WTC11 (cell line): Measurements from ENCODE around the gene ERC1. TPM values are rescaled to one million over a fixed set of nuclear protein-coding genes. Genes with fewer than 3 reads are reported as not detected.

Source experiments
- ATAC-seq: fragments of 200-7000 bp; cut with Tn5 transposase; 2 replicates; pipeline ENCODE4 v1.10.0; 2021; ENCODE audit warnings: mild to moderate bottlenecking, moderate library complexity
- CTCF ChIA-PET: fragments of 300-600 bp; sonication (Branson Sonifier 250); formaldehyde crosslinking; loops from one replicate; lab custom pipeline; 2021; ENCODE audit warnings: antibody characterized with exemption; lab: Charles Lee
- POLR2A ChIA-PET: fragments of 350-600 bp; sonication (Branson Sonifier 250); formaldehyde crosslinking; loops from one replicate; lab custom pipeline; 2021; ENCODE audit warnings: antibody characterized with exemption; lab: Charles Lee
- DNase-seq: peaks from one replicate; pipeline ENCODE4 v3.0.0; 2021; ENCODE audit warnings: low spot score
- H3K27ac Mint-ChIP-seq: 2 replicates; pipeline ENCODE4 v1.8.0; 2021; ENCODE audit warnings: mixed read lengths
- H3K27me3 Mint-ChIP-seq: 2 replicates; pipeline ENCODE4 v1.8.0; 2021; ENCODE audit warnings: low read depth, mild to moderate bottlenecking, moderate library complexity, mixed read lengths
- H3K36me3 Mint-ChIP-seq: 2 replicates; pipeline ENCODE4 v1.8.0; 2021; ENCODE audit warnings: mixed read lengths
- H3K4me1 Mint-ChIP-seq: 2 replicates; pipeline ENCODE4 v1.8.0; 2022; ENCODE audit warnings: mixed read lengths
- H3K4me3 Mint-ChIP-seq: 2 replicates; pipeline ENCODE4 v1.8.0; 2021; ENCODE audit warnings: mild to moderate bottlenecking, moderate library complexity, mixed read lengths
- H3K9me3 Mint-ChIP-seq: 2 replicates; pipeline ENCODE4 v1.8.0; 2021; ENCODE audit warnings: mixed read lengths
- ATF1 ChIP-seq: sonication (generic); formaldehyde crosslinking; IDR thresholded peaks from 2 replicates; pipeline ENCODE4 v1.8.1; 2023; ENCODE audit warnings: mild to moderate bottlenecking, moderate library complexity, missing genetic modification reagents
- ATF6 ChIP-seq: sonication (generic); formaldehyde crosslinking; IDR thresholded peaks from 2 replicates; pipeline ENCODE4 v1.8.1; 2023; ENCODE audit warnings: mild to moderate bottlenecking, missing genetic modification reagents
- GABPB1 ChIP-seq: sonication (generic); formaldehyde crosslinking; IDR thresholded peaks from 2 replicates; pipeline ENCODE4 v1.8.1; 2023; ENCODE audit warnings: mild to moderate bottlenecking, missing genetic modification reagents
- GRHL2 ChIP-seq: fragments of 250-450 bp; sonication (Bioruptor Pico); IDR thresholded peaks from 2 replicates; pipeline ENCODE4 v1.8.0; 2022; ENCODE audit warnings: mild to moderate bottlenecking, moderate library complexity; ENCODE audit not compliant: insufficient replicate concordance, severe bottlenecking
- IRF1 ChIP-seq: sonication (generic); formaldehyde crosslinking; IDR thresholded peaks from 2 replicates; pipeline ENCODE4 v1.8.0; 2023; ENCODE audit warnings: missing genetic modification reagents
- MLX ChIP-seq: sonication (generic); formaldehyde crosslinking; IDR thresholded peaks from 2 replicates; pipeline ENCODE4 v1.8.1; 2023; ENCODE audit warnings: mild to moderate bottlenecking, missing genetic modification reagents, moderate library complexity
- NFE2L1 ChIP-seq: sonication (generic); formaldehyde crosslinking; IDR thresholded peaks from 2 replicates; pipeline ENCODE4 v1.8.1; 2023; ENCODE audit warnings: missing genetic modification reagents
- NFYB ChIP-seq: sonication (generic); formaldehyde crosslinking; conservative IDR thresholded peaks from 2 replicates; pipeline ENCODE4 v1.8.0; 2022; ENCODE audit warnings: low read depth, missing genetic modification reagents
- NR1H2 ChIP-seq: sonication (generic); formaldehyde crosslinking; IDR thresholded peaks from 2 replicates; pipeline ENCODE4 v1.9.0; 2021; ENCODE audit warnings: mild to moderate bottlenecking, moderate library complexity, missing genetic modification reagents
- PREB ChIP-seq: sonication (generic); formaldehyde crosslinking; IDR thresholded peaks from 2 replicates; pipeline ENCODE4 v1.8.1; 2022; ENCODE audit warnings: mild to moderate bottlenecking, missing genetic modification reagents, moderate library complexity, borderline replicate concordance
- SMAD3 ChIP-seq: sonication (generic); formaldehyde crosslinking; IDR thresholded peaks from 2 replicates; pipeline ENCODE4 v1.8.0; 2022; ENCODE audit warnings: missing genetic modification reagents, mild to moderate bottlenecking, borderline replicate concordance
- SMAD4 ChIP-seq: sonication (generic); formaldehyde crosslinking; IDR thresholded peaks from 2 replicates; pipeline ENCODE4 v1.8.0; 2022; ENCODE audit warnings: mild to moderate bottlenecking, missing genetic modification reagents
- SOX15 ChIP-seq: fragments of 250-450 bp; sonication (Bioruptor Pico); IDR thresholded peaks from 2 replicates; pipeline ENCODE4 v1.9.0; 2021; ENCODE audit warnings: mild to moderate bottlenecking
- ZNF425 ChIP-seq: fragments of 250-450 bp; sonication (Bioruptor Pico); conservative IDR thresholded peaks from 2 replicates; pipeline ENCODE4 v1.9.0; 2021; ENCODE audit warnings: mild to moderate bottlenecking
- ZSCAN18 ChIP-seq: fragments of 250-450 bp; sonication (Bioruptor Pico); IDR thresholded peaks from 2 replicates; pipeline ENCODE4 v2.1.2; 2022; ENCODE audit warnings: mild to moderate bottlenecking, moderate library complexity
- total RNA-seq: library from RNA; stranded (reverse); gene quantifications from 3 replicates; pipeline ENCODE4 v1.2.3, GENCODE V29; 2021

The ERC1 gene
- total RNA-seq, 1 experiment from 2014 or later = 47.5 TPM

- Mint-ChIP-seq H3K4me1 (peaks cover 30% of the 10 kb centered on the region), H3K36me3 (peaks cover 45% of the 10 kb centered on the region), H3K4me3 (no peak overlapping the region), H3K27ac (no peak overlapping the region), H3K27me3 (no peaks in the 10 kb centered on the region), H3K9me3 (peaks cover 45% of the 10 kb centered on the region)
- POLR2A ChIA-PET = no interaction called here
- CTCF ChIA-PET = interaction anchor here (0.6 kb wide), 1 partner anchor 742 kb away, joined by 3 read pairs; no protein-coding TSS in a partner anchor
- no peak for DNase-seq
- no peak for TF ChIP-seq ZSCAN18
- TF ChIP-seq NFE2L1 = no peak
- TF ChIP-seq PREB = no peak
- no peak for ATAC-seq
Observed at GRCh38 chr12:1059162-1059561, 68.1 kb downstream of the ERC1 start.

GRCh38 chr12:1063852-1064251 is 72.8 kb downstream of the ERC1 start:
- ATAC-seq (no peak), DNase-seq (no peak)
- TF ChIP-seq GRHL2 (CRISPR knock-in tag) = no peak
- no peak for TF ChIP-seq MLX
- H3K4me1 Mint-ChIP-seq = 0 out of 2 replicates have a peak, but pooled peaks cover 3% of the 10 kb centered on the region
- H3K27ac Mint-ChIP-seq = no peak overlapping the region
- H3K9me3 Mint-ChIP-seq = peaks cover 40% of the 10 kb centered on the region
- no peaks in the 10 kb centered on the region for H3K27me3 Mint-ChIP-seq
- POLR2A ChIA-PET = no interaction called here
- CTCF ChIA-PET = no interaction called here
- H3K4me3 Mint-ChIP-seq = no peak overlapping the region
- peaks cover 41% of the 10 kb centered on the region for H3K36me3 Mint-ChIP-seq

GRCh38 chr12:1064317-1064716 is 73.3 kb downstream of the ERC1 start:
- H3K4me3 Mint-ChIP-seq = no peak overlapping the region
- no peak for TF ChIP-seq ZNF425 (CRISPR knock-in tag)
- TF ChIP-seq ATF1 (CRISPR knock-in tag) = no peak
- TF ChIP-seq IRF1 (CRISPR knock-in tag) = no peak
- TF ChIP-seq SOX15 (CRISPR knock-in tag) = no peak
- TF ChIP-seq SMAD3 (CRISPR knock-in tag) = no peak
- no peak for TF ChIP-seq NR1H2 (CRISPR knock-in tag)
- no peak for TF ChIP-seq GABPB1
- TF ChIP-seq NFYB = no peak
- TF ChIP-seq SMAD4 (CRISPR knock-in tag) = no peak
- TF ChIP-seq NFE2L1 = no peak
- TF ChIP-seq ATF6 (CRISPR knock-in tag) = no peak
- H3K4me1 Mint-ChIP-seq = 0 out of 2 replicates have a peak, but pooled peaks cover 3% of the 10 kb centered on the region
- DNase-seq (no peak), ATAC-seq (no peak)
- no peaks in the 10 kb centered on the region for H3K27me3 Mint-ChIP-seq
- ChIA-PET POLR2A (no interaction called here), CTCF (no interaction called here)
- no peak overlapping the region for H3K27ac Mint-ChIP-seq
- peaks cover 36% of the 10 kb centered on the region for H3K36me3 Mint-ChIP-seq
- peaks cover 36% of the 10 kb centered on the region for H3K9me3 Mint-ChIP-seq
